Lower leg skin (tissue), 3 donors: Measurements from ENCODE around the gene RER1.

ENCODE experiments used
- POLR2A ChIP-seq, 2 donors: fragments of 450-650 bp; IDR thresholded peaks; one replicate each; pipeline ENCODE4 v1.6.1; 2016 to 2017; ENCODE audit warnings: antibody characterized with exemption in 2 of 2, mild to moderate bottlenecking in 1 of 2, moderate library complexity in 1 of 2
- TF ChIP-seq, protein P1 (sequence below), 3 donors: fragments of 450-650 bp; IDR thresholded peaks; one replicate each; pipeline ENCODE4 v1.5.1; 2016; ENCODE audit warnings: antibody characterized with exemption in 3 of 3, mild to moderate bottlenecking in 3 of 3, moderate library complexity in 2 of 3

DNA sequence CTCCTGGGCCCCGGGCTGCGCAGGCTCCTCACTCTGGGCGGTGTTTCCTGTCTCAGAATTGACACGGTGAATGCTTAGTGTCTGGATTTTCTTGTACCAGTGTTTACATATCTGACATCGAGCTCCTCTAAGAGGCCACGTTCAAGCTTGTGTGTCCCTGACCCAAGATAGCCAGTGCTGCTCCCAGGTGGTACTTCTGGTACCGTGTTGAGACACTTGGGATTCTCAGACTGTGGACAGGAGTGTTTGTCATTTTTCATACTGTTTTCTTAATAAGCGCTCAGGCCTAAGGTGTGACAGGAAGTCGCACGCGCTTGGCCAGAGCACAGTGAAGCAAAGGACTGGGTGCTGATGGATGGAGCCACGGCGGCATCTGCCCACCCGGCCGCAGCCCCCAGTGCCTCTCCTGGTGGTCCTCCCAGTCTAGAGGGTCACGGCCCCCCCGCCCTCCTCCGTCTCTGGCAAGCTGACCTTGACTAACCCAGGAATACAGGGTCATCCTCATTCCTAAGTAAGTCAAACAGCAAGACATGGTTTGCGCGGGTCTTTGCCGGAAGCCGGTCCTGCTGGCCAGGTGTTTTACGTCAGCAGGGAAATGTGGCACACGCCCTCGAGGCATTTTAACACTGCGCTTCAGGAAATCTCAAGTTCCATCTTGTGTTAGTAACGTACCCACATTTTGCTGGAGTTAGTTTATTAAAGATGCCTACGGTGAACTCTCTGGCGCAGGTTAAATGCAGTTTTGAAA is 12.7 kb downstream of the RER1 start:
- TF ChIP-seq, protein P1, sequence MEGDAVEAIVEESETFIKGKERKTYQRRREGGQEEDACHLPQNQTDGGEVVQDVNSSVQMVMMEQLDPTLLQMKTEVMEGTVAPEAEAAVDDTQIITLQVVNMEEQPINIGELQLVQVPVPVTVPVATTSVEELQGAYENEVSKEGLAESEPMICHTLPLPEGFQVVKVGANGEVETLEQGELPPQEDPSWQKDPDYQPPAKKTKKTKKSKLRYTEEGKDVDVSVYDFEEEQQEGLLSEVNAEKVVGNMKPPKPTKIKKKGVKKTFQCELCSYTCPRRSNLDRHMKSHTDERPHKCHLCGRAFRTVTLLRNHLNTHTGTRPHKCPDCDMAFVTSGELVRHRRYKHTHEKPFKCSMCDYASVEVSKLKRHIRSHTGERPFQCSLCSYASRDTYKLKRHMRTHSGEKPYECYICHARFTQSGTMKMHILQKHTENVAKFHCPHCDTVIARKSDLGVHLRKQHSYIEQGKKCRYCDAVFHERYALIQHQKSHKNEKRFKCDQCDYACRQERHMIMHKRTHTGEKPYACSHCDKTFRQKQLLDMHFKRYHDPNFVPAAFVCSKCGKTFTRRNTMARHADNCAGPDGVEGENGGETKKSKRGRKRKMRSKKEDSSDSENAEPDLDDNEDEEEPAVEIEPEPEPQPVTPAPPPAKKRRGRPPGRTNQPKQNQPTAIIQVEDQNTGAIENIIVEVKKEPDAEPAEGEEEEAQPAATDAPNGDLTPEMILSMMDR (IDR thresholded peaks at IDR 0.05), result no peak
- TF ChIP-seq POLR2A (IDR thresholded peaks at IDR 0.05), result no peak
